Stimulated activated CD8-positive, alpha-beta memory T cell treated with anti-CD3 and anti-CD28 coated beads, Interleukin-12 subunit alpha, Interleukin-12 subunit beta, amount 100 ng/mL, for 1 hour (primary cell): ENCODE results near the gene JAKMIP1.
A peak's percentile ranks its signal among the peaks of the same experiment; 100 is the strongest.
"Not testable (repeated sequence)": the region's sequence is repeated elsewhere in the genome, so short reads cannot be mapped to it uniquely, and the experiment has no call there.

Experiments
- DNase-seq: peaks from one replicate; pipeline ENCODE4 v3.0.0-alpha.2; 2020; ENCODE audit warnings: low read depth

JAKMIP1 gene

DNA sequence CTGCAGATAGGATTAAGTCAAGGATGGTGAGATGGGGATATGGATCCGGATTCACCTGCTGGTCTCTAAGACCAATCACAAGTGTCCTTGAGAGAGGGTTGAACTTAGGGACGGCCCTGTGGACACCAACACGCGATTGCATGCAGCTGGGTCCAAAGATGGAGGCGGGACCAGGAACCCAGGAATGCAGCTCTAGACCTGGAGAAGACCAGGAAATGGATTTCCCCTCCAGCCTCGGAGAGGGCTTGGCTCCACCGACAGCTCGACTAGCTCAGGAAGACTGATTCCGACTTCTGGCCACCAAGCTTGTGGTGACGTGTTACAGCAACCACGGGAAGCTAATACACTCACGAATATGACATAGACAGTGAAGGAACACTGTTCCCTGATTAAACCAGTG is 186.8 kb downstream of the JAKMIP1 start:
- DNase-seq, result no peak

DNA sequence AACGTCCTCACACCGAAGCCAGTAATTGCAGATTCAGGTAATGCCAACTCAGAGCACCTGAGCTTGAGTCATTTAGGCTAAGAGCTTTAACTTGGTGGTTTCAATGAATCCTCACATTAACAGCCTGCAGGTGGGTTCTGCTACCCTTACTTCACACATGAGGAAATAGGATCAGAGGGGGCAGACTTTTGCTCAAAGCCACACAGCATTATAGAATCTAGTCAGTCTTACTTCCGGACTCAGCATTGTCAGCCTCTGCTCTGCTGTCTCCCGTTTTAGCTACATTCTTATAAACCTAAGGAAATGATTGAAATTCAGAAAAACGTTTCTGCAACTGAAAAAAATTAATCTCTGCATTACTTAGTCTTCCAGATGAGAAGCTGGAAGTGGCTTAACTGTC is 188.1 kb downstream of the JAKMIP1 start:
- DNase-seq, result no peak

GRCh38 chr4:6011686-6012085 is 188.7 kb downstream of the JAKMIP1 start:
- no peak for DNase-seq

DNA sequence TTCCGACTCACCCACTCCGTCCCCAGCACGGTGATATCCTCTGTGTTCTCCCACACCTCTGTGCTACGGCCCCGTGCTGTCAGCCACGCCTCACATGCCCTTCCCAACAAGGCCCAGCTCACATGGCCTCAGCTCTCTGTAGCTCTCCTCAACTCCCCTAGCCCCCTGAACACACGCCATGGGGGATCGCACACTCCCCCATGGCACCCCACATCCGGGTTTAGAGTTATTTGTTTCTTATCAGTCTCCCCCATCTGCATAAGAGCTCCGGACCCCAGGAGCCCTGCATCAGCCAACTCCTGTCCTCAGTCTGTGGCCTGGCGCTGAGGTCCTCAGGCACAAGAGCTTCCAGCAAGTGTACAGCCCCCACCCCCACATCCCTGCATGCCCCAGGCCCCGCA is 189.1 kb downstream of the JAKMIP1 start:
- no peak for DNase-seq

DNA sequence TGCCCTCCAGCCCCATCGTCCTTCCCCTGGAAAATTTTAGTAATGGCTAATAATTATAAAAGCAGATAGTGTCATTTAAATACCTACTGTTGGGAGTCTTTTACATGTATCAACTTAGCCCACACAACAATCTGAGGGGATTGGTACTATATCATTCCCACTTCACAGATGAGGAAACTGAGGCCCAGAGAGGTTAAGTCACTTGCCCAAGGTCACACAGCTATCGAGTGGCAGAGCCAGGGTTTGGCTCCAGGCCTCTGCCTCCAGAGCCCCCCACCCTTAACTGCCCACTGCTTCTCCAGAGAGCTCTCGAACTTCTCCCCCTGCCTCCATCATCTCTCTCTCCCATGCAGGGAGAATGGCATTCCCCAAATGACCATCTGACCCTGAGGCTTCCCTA is 189.6 kb downstream of the JAKMIP1 start:
- DNase-seq, result no peak

DNA sequence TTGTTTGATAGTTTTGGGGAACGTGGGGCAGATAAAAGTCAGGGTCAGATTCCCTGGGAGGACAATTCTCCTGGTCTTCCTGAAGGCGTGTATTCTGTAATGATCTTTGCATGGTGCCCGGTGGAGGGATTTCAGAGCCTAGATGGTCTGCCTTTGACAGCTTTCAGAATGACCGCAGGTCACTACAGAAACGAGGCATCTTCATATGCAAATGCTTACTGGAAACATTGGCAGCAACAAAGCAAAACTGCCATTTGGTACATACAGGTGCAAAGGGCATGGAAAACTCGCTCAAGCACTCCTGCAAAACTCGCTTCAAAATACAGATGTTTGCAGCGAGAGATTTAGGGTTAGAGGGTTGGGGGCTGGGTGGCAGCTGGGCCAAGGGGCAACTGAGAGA is 190.9 kb downstream of the JAKMIP1 start:
- DNase-seq, result no peak

GRCh38 chr4:6008766-6009385 is 191.5 kb downstream of the JAKMIP1 start:
- no peak for DNase-seq

- DNase-seq, result no peak
Measured at GRCh38 chr4:6008092-6008551, 192.2 kb downstream of the JAKMIP1 start.

DNA sequence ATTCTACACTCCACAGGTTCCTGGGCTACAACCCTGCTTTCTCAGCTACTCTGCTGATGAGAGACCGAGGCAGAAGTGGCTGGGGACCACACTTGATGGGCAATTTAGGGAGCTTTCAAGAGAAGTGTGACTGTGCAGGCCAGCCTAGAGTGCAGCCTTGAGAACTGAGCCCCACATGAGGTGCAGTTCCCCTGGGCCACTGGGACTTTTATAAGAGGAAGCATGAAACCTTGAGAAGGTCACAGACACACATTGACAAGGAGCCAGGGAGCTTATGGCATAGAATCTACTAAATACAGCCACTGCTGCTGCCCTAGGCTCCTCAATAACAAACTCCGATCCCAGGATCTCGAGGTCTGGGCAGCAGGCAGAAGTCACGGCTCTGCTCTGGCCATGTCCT is 195.2 kb downstream of the JAKMIP1 start:
- DNase-seq, result no peak

DNA sequence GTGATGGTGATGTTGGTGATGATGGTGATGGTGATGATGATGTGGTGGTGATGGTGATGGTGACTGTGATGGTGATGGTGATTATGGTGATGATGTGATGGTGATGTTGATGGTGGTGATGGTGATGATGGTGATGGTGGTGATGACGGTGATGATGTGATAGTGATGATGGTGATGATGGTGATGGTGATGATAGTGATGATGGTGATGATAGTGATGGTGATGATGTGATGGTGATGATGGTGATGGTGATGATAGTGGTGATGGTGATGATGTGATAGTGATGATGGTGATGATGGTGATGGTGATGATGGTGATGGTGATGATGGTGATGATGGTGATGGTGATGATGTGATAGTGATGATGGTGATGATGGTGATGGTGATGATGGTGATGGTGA is 196.9 kb downstream of the JAKMIP1 start:
- not testable (repeated sequence) for DNase-seq

DNA sequence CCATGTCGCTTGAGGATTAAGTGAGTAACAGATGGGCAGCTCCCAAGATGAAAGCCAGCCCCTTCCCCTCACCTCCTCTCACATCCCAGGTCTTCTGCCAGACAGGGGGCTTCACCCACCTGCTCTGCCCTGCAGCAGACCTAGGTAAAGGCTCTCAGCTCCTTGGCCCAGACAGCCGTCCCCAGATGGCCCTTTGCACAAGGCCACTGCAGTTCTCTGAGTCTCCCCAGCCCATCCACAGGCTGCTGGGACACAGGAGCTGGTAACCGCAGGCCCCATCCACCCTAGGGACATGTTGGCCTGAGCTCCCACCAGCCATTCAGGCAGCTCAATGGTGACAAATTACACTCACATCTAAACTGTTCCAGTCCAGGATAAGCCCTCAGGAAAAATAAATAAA is 197.4 kb downstream of the JAKMIP1 start:
- DNase-seq, result no peak

- DNase-seq, result no peak
Measured at GRCh38 chr4:6002492-6002833, 197.9 kb downstream of the JAKMIP1 start.

DNA sequence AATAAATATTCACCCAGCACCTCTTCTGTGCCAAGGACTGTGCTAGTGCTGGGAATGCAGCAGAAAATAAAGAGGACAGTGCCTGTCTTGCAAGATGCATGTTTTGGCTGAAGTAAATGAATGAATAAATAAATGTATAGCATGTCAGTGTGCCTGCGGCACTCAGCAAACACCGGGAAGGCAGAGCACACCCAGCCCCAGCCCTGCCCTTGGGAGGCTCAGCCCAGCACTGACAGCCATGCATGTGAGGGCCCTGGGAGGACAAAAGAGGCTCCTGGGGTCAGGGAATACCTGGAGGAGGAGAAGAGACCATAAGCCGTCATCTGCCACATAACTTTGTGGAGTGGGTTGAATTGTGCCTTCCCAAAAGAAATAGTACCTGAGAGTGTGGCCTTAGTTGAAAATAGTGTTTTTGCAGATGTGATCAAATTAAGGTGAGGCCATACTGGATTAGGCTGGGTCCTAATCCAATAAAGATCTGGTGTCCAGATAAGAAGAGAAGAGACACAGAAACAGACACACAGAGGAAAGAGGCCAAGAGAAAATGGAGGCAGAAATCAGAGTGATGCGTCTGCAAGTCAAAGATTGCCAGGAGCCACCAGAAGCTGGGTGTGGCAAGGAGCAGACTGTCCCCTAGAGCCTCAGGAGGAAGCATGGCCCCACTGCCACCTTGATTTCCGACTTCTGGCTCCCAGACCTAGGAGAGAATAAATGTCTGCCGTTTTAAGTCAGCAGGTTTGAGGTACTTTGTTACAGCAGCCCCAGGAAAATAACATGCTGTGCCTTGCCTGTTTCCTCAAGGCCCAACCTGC is 198.5 kb downstream of the JAKMIP1 start:
- no peak for DNase-seq

DNA sequence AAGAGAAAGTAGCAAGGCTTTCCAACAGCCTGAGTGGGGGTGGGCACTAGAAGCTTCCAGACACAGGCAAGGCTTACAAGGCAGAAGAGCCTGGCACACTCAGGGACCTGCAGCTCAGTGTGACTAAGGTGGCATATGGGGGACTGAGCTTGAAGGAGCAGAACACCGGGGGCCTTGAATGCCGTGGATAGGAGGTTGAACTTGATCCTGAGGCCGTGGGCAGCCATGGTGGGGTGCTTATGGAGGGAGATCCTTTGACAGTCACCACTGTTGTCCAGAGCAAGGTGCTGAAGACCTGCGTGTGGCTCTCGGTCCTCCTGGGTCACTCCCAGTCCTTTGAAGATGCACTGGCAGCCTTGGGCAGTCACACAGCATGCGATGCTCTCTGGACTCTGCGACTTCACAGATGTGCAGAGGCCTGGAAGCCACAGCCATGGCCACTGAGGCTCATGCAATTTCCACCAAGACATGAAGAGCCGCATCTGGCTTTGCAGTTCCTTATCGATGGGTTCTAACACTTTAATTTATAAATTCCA is 200.5 kb downstream of the JAKMIP1 start:
- DNase-seq, result no peak

DNA sequence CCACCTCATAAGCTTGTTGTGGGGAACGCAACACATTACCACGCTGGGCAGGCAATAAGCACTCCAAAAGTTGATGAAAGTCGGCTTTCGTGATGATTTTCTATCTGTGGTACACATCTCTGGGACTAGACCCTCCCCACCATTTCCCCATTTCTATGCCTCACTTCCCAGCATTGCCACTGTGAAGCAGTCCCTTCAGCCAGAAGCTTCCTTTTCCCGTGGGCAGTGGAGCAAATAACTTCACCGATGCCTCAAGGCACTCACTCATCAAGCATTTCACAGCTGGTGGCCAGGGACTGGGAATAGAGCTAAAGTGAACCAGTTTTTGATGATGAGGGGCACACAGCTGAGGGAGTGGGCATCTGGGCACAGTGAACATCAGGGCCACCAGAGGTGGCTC is 201.0 kb downstream of the JAKMIP1 start:
- DNase-seq, result no peak

- peak; percentile 16 for DNase-seq
Measured at GRCh38 chr4:5998333-5998936, 201.9 kb downstream of the JAKMIP1 start.

DNA sequence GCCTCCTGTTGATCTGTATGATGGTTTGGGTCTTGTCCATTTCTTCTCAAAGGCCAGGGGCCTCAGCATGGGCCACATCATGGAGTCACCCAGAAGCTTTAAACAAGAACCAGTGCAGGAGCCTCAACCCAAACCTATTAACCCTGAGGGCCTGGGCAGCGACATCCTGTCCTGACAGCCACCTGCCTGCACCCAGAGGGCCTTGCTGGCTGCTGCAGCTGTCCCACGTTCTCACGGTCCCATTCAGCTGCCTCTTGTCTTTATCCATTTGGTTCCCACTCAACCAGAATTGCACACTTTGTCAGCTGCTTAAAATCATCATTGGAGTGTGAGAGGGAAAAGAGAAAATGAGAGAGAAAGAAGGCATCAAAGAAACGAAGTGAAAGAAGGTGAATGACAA is 203.7 kb downstream of the JAKMIP1 start:
- no peak for DNase-seq

DNA sequence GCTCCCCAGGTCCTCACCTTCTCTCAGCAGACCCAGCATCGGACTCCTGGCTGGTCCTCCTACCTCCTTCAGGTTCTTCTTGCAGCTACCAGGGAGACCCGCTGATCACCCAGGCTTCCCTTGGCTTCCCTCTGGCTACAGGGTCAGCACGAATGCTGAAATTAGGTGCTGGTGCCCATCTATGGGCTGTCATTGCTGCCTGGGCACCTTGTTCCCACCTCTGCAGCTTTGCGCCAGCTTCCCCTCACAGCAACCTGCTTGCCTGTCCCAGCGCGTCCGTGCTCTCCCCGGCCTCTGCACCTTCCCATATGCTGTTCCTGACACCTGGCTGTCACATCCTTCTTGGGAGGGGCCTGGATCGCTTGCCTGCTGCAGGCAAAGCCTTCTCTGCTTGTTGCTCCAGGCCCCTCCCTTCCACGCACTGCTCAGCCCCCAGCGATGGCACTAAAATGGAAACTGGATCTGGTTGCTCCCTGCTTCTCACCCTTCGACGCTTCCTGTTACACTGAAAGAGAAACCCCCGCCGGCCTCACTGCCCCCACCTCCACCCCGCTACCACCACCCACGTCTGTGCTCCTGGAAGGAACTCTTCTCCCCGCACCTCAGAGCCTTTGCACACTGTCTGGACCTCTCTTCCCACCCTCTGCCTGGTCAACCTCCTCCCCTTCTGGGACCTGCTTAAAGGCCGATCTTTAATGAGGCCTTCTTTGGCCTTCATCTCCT is 204.3 kb downstream of the JAKMIP1 start:
- DNase-seq, result no peak

- DNase-seq, result no peak
Measured at GRCh38 chr4:5993876-5994811, 206.2 kb downstream of the JAKMIP1 start.

GRCh38 chr4:5993346-5993745 is 207.0 kb downstream of the JAKMIP1 start:
- not testable (repeated sequence) for DNase-seq

DNA sequence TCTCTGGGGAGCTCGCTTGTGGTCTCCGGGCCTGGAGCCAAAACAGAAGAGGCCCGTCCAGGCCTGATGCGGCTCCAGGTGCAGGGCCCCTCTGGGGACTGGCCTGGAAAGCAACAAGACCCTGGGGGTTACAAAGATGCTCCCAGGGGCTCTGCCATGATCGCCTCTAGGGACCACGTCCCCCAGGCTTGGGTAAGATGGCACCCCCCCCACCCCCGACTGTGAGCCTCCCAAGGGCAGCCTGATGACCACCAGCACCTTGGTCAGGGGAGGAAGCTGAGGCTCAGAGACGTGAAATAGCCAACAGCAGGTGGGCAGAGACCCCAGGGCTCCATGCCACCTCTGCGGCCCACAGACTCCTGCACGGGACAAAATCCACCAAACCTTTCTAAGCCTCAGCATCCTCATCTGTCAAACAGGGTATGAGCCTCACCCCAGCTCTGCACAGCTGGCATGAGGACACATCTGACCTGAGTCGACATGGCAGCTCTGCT is 207.5 kb downstream of the JAKMIP1 start:
- DNase-seq, result no peak
